GM21526 (cell line): ENCODE results near the gene NUDT22.

Experiments used
- ATAC-seq: cut with Tn5 transposase; IDR thresholded peaks from one replicate; pipeline ENCODE4 v1.9.1; 2021; ENCODE audit warnings: moderate library complexity; ENCODE audit not compliant: unreplicated experiment, low FRiP score

NUDT22 gene

GRCh38 chr11:64206457-64207255, 19.4 kb upstream of the NUDT22 start, which contains the start of gene FERMT3:
Gene FERMT3 (plus strand): TSS chr11:64206721. CDS start chr11:64207365, 644 bp downstream.
- ATAC-seq: no peak

- peak; percentile 37 for ATAC-seq
These were observed 18.6 kb upstream of the NUDT22 start for GRCh38 chr11:64207256-64208085.

GRCh38 chr11:64208086-64208795, 17.8 kb upstream of the NUDT22 start:
- no peak for ATAC-seq

- no peak for ATAC-seq
These were observed 17.1 kb upstream of the NUDT22 start for GRCh38 chr11:64208796-64209562.

- no peak for ATAC-seq
These were observed 16.6 kb upstream of the NUDT22 start for GRCh38 chr11:64209563-64209843.

GRCh38 chr11:64210301-64211020, 15.6 kb upstream of the NUDT22 start:
- no peak for ATAC-seq

- ATAC-seq: no peak
These were observed 14.7 kb upstream of the NUDT22 start for GRCh38 chr11:64211181-64211872.

GRCh38 chr11:64216879-64217278, 9.2 kb upstream of the NUDT22 start:
- no peak for ATAC-seq

- ATAC-seq: no peak
These were observed 7.3 kb upstream of the NUDT22 start for GRCh38 chr11:64218628-64219353.

GRCh38 chr11:64219354-64219684, 6.8 kb upstream of the NUDT22 start:
- ATAC-seq: no peak

- ATAC-seq: no peak
These were observed 6.3 kb upstream of the NUDT22 start for GRCh38 chr11:64219755-64220154.

- ATAC-seq: no peak
These were observed 5.8 kb upstream of the NUDT22 start for GRCh38 chr11:64220271-64220670.

GRCh38 chr11:64220798-64221197, 5.3 kb upstream of the NUDT22 start:
- no peak for ATAC-seq

- no peak for ATAC-seq
These were observed 3.4 kb upstream of the NUDT22 start for GRCh38 chr11:64222651-64223000.

GRCh38 chr11:64223001-64223651, 2.9 kb upstream of the NUDT22 start:
- no peak for ATAC-seq

- ATAC-seq: no peak
These were observed 1.8 kb upstream of the NUDT22 start for GRCh38 chr11:64224151-64224890.

GRCh38 chr11:64224891-64225607, 1.0 kb upstream of the NUDT22 start:
- ATAC-seq: no peak
